SKM-1 (cell line): ENCODE results near the gene PTPN3.

Source experiments
- DNase-seq: peaks from one replicate; lab custom pipeline; 2025; ENCODE audit not compliant: unreplicated experiment; lab: John Stamatoyannopoulos, UW

Gene PTPN3

GRCh38 chr9:109478051-109478563 is 20.0 kb downstream of the PTPN3 start:
- DNase-seq, result no peak

GRCh38 chr9:109477258-109478050 is 20.7 kb downstream of the PTPN3 start:
- DNase-seq, result no peak

GRCh38 chr9:109476642-109477257 is 21.4 kb downstream of the PTPN3 start:
- no peak for DNase-seq

- DNase-seq, result no peak
These were observed 22.6 kb downstream of the PTPN3 start for GRCh38 chr9:109475526-109475925.

GRCh38 chr9:109474944-109475343 is 23.2 kb downstream of the PTPN3 start:
- no peak for DNase-seq

- no peak for DNase-seq
These were observed 23.9 kb downstream of the PTPN3 start for GRCh38 chr9:109474170-109474569.

GRCh38 chr9:109473329-109473728 is 24.8 kb downstream of the PTPN3 start:
- no peak for DNase-seq

GRCh38 chr9:109471475-109472393 is 26.4 kb downstream of the PTPN3 start:
- no peak for DNase-seq

- DNase-seq, result no peak
These were observed 28.3 kb downstream of the PTPN3 start for GRCh38 chr9:109469646-109470358.

GRCh38 chr9:109468927-109469326 is 29.2 kb downstream of the PTPN3 start:
- DNase-seq, result no peak

GRCh38 chr9:109467936-109468335 is 30.2 kb downstream of the PTPN3 start:
- DNase-seq, result no peak

GRCh38 chr9:109466623-109467590 is 31.2 kb downstream of the PTPN3 start:
- DNase-seq, result no peak

- no peak for DNase-seq
These were observed 34.0 kb downstream of the PTPN3 start for GRCh38 chr9:109463924-109464625.

- DNase-seq, result no peak
These were observed 37.5 kb downstream of the PTPN3 start for GRCh38 chr9:109460576-109460975.

GRCh38 chr9:109459423-109459822 is 38.7 kb downstream of the PTPN3 start:
- no peak for DNase-seq

GRCh38 chr9:109458453-109459211 is 39.5 kb downstream of the PTPN3 start:
- DNase-seq, result no peak

GRCh38 chr9:109456811-109457210 is 41.3 kb downstream of the PTPN3 start:
- DNase-seq, result no peak

GRCh38 chr9:109455861-109456260 is 42.2 kb downstream of the PTPN3 start:
- DNase-seq, result no peak
